HEK293 (cell line): ENCODE measurements around the gene EPDR1.

Source experiments
- ZBTB6 ChIP-seq: fragments of 450-650 bp; formaldehyde crosslinking; IDR thresholded peaks from 2 replicates; pipeline ENCODE4 v1.5.1; 2017; ENCODE audit warnings: missing biosample characterization, missing genetic modification characterization
- ZEB2 ChIP-seq: fragments of 450-650 bp; formaldehyde crosslinking; IDR thresholded peaks from 2 replicates; pipeline ENCODE4 v1.5.1; 2016; ENCODE audit warnings: missing biosample characterization, missing genetic modification characterization
- ZNF280C ChIP-seq: fragments of 450-650 bp; formaldehyde crosslinking; IDR thresholded peaks from 2 replicates; pipeline ENCODE4 v1.5.1; 2016; ENCODE audit warnings: missing biosample characterization, missing genetic modification characterization
- ZNF571 ChIP-seq: fragments of 450-650 bp; formaldehyde crosslinking; IDR thresholded peaks from 2 replicates; pipeline ENCODE4 v1.5.0; 2017; ENCODE audit warnings: missing biosample characterization, missing genetic modification characterization
- TF ChIP-seq, protein P1 (sequence below): fragments of 450-650 bp; formaldehyde crosslinking; IDR thresholded peaks from 2 replicates; pipeline ENCODE4 v1.5.1; 2016; ENCODE audit warnings: missing biosample characterization, missing genetic modification characterization
- TF ChIP-seq, protein P2 (sequence below): fragments of 450-650 bp; formaldehyde crosslinking; IDR thresholded peaks from 2 replicates; pipeline ENCODE4 v1.5.1; 2016; ENCODE audit warnings: missing biosample characterization, missing genetic modification characterization

DNA sequence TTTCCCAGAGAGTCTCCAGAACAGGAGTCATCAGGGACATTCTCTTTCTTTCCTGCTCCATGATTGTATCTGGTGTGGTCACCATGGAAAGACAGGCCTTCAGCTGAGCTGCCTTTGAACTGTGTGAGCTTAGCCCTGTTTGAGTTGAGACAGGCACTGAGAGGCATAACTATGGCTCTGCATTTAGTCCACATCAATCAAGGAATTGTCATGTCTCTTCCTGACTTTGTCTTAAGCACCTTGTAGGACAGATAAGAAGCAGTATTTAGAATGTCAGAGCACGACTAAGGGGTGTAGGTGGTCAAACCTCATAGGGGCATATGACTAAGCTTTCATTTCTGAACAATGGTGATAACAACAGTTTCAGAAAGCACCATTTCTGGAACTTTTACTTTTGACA is 53.5 kb downstream of the EPDR1 start:
- TF ChIP-seq, protein P1, sequence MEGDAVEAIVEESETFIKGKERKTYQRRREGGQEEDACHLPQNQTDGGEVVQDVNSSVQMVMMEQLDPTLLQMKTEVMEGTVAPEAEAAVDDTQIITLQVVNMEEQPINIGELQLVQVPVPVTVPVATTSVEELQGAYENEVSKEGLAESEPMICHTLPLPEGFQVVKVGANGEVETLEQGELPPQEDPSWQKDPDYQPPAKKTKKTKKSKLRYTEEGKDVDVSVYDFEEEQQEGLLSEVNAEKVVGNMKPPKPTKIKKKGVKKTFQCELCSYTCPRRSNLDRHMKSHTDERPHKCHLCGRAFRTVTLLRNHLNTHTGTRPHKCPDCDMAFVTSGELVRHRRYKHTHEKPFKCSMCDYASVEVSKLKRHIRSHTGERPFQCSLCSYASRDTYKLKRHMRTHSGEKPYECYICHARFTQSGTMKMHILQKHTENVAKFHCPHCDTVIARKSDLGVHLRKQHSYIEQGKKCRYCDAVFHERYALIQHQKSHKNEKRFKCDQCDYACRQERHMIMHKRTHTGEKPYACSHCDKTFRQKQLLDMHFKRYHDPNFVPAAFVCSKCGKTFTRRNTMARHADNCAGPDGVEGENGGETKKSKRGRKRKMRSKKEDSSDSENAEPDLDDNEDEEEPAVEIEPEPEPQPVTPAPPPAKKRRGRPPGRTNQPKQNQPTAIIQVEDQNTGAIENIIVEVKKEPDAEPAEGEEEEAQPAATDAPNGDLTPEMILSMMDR = no peak
- TF ChIP-seq ZNF571 (no peak), ZBTB6 (tag by site-specific recombination) (no peak), ZNF280C (tag by site-specific recombination) (no peak), ZEB2 (tag by site-specific recombination) (no peak)
- TF ChIP-seq, protein P2, sequence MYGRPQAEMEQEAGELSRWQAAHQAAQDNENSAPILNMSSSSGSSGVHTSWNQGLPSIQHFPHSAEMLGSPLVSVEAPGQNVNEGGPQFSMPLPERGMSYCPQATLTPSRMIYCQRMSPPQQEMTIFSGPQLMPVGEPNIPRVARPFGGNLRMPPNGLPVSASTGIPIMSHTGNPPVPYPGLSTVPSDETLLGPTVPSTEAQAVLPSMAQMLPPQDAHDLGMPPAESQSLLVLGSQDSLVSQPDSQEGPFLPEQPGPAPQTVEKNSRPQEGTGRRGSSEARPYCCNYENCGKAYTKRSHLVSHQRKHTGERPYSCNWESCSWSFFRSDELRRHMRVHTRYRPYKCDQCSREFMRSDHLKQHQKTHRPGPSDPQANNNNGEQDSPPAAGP = no peak
